HG02763 (cell line): Measurements from ENCODE around the gene ASAH2.
"Not testable (repeated sequence)": the region's sequence is repeated elsewhere in the genome, so short reads cannot be mapped to it uniquely, and the experiment has no call there.

ENCODE experiments used
- ATAC-seq: cut with Tn5 transposase; IDR thresholded peaks from one replicate; pipeline ENCODE4 v1.9.1; 2021; ENCODE audit warnings: mild to moderate bottlenecking, moderate library complexity; ENCODE audit not compliant: unreplicated experiment

The ASAH2 gene

GRCh38 chr10:50260791-50261281 is 9.5 kb upstream of the ASAH2 start:
- ATAC-seq, result peak; percentile 96

- no peak for ATAC-seq
Measured at GRCh38 chr10:50254479-50254878, 3.2 kb upstream of the ASAH2 start.

- ATAC-seq, result no peak
Measured at GRCh38 chr10:50250096-50250854, 1.0 kb downstream of the ASAH2 start.

GRCh38 chr10:50248598-50248997 is 2.7 kb downstream of the ASAH2 start:
- no peak for ATAC-seq

GRCh38 chr10:50248062-50248461 is 3.3 kb downstream of the ASAH2 start:
- ATAC-seq, result no peak

- no peak for ATAC-seq
Measured at GRCh38 chr10:50244201-50244600, 7.1 kb downstream of the ASAH2 start.

- no peak for ATAC-seq
Measured at GRCh38 chr10:50242777-50243176, 8.5 kb downstream of the ASAH2 start.

GRCh38 chr10:50241478-50241877 is 9.8 kb downstream of the ASAH2 start:
- ATAC-seq, result not testable (repeated sequence)

- ATAC-seq, result no peak
Measured at GRCh38 chr10:50234486-50234885, 16.8 kb downstream of the ASAH2 start.

GRCh38 chr10:50232261-50232639 is 19.1 kb downstream of the ASAH2 start:
- ATAC-seq, result no peak

GRCh38 chr10:50231515-50232260 is 19.6 kb downstream of the ASAH2 start:
- ATAC-seq, result no peak

- no peak for ATAC-seq
Measured at GRCh38 chr10:50229460-50229859, 21.9 kb downstream of the ASAH2 start.

GRCh38 chr10:50228672-50229071 is 22.6 kb downstream of the ASAH2 start:
- no peak for ATAC-seq

GRCh38 chr10:50226610-50227009 is 24.7 kb downstream of the ASAH2 start:
- no peak for ATAC-seq

- peak; percentile 82 for ATAC-seq
Measured at GRCh38 chr10:50224330-50224952, 26.9 kb downstream of the ASAH2 start.

- ATAC-seq, result no peak
Measured at GRCh38 chr10:50222199-50222598, 29.1 kb downstream of the ASAH2 start.

GRCh38 chr10:50221470-50221869 is 29.8 kb downstream of the ASAH2 start:
- ATAC-seq, result no peak

- ATAC-seq, result no peak
Measured at GRCh38 chr10:50219646-50220045, 31.7 kb downstream of the ASAH2 start.

- ATAC-seq, result no peak
Measured at GRCh38 chr10:50219200-50219599, 32.1 kb downstream of the ASAH2 start.

GRCh38 chr10:50216894-50217293 is 34.4 kb downstream of the ASAH2 start:
- ATAC-seq, result no peak

GRCh38 chr10:50216418-50216817 is 34.9 kb downstream of the ASAH2 start:
- no peak for ATAC-seq

GRCh38 chr10:50211670-50212069 is 39.6 kb downstream of the ASAH2 start:
- no peak for ATAC-seq
